Activated CD4-positive, alpha-beta T cell treated with anti-CD3 and anti-CD28 coated beads, Interleukin-2, amount 50 U/mL, for 24 hours (primary cell): ENCODE measurements around the gene ATP11A.

Experiments
- DNase-seq, 2 donors: peaks; one replicate each; pipeline ENCODE4 v3.0.0-alpha.2; 2020; ENCODE audit warnings: low read depth in 1 of 2, low spot score in 1 of 2

ATP11A gene

DNA sequence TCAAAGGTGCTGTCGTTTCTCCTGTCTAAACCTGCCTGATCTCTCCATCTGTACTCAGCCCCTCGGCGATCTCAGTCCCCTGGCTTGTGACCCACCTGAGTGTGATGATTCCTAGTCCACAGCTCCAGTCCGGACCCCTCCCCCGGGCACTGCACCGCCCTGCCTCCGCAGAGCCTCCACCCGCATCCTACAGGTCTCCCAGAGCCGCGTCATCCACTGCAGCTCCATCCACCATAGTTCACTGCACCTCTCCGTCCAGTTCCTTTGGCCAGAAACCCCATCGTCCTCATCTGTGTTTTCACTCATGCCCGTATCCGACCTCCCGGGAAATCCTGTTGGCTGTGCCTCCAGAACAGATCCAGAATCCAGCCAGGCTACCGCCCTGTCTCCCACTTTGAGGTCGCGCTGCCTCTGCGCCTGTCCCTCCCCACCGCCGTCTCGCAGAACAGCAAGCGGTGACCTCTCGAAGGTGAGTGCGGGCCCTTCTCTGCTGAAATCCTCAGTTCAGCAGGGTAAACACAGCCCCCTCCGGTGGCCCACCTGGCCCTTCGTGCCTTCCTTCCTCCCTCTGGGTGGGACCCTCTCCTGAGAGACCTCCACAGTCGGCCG is 227.3 kb downstream of the ATP11A start:
- DNase-seq = no peak

DNA sequence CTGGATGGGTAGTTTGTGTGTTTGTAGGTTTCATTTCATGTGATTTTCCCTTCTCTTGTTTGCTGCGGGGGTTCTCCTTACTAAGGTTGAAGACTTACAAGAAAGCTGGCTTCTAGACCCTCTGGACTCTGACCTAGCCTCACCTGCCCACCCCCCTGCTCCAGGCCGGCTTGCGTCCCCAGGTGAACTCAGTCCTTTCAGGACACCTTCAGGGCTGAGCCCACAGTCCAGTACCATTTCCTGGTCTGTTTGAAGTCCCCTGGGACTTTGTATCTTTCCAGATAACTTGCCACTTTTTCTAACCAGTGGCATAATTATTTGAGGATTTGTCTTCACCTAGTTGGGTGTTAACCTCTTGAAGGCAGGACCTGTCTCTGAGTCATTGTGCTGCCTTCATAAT is 227.9 kb downstream of the ATP11A start:
- DNase-seq = no peak

DNA sequence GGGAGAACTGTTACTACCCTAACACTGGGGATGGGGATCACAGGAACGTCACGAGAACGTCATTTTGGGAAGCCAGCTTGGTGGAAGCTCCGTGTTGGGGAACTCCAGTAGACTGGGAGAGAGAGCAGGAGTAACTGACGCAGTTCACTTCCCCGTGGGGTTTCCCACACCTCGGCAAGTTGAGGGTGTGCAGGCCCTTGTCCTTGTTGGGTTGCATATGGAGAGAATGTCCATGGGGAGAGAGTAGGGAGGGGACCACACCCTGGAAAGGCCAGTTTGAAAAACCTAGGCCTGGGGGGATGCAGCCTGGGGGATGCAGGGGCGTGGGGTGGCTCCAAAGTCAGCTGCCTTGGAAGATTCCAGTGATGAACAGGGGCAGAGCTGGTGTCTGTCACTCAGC is 228.4 kb downstream of the ATP11A start:
- DNase-seq = no peak

DNA sequence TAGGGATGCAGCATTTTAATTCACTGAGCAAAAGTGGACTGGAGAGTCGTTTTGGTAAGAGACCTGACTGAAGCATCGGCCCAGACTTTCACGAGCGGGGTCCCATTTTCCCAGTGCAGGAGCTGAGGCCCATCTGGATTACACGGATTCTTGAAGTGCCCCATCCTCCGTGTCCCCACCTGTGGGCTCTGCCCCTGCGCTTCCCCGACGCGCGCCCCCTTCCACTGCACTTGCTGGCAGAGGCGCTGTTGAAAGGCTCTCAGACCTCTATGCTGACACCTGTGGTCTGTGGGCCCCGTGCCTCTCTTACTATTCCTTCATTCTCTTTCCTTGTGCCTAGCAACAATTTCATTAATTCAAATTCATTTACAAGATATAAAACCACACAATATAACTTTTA is 228.9 kb downstream of the ATP11A start:
- no peak for DNase-seq

DNA sequence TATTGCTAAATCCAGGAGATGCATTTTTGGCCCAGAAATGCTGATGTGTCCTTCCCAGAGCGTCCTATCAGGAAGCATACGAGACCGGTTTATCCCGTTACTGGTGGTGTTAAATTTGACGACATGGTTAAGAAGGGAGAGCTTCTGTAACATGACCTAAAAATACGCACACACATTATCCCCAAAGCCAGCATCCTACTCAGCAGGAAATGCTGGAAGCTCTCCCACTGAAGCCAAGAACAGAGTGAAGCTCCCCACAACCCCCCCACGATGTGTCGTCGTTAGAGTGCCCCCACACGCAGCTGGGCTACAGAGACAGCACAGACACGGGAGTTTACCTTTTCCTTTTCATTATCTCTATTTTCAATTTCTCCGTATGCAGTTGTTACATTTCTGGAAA is 234.1 kb downstream of the ATP11A start:
- no peak for DNase-seq

DNA sequence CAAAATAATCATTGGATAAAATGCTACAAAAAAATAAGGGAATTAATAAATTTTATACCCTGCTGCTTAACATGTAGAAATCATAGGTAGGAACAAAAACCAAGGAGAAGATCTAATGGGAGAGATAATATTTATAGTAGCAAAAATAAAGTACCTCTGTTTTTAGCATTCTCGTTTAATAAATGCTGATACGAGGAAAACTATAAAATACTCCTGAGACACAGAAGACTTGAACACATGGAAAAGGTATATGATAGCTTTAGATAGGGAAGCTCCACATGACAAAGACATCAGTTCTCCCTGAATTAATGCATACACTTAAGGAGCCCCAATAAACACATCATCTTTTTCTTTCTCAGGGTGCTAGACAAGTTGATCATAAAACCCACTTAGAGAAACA is 234.5 kb downstream of the ATP11A start:
- DNase-seq = no peak

DNA sequence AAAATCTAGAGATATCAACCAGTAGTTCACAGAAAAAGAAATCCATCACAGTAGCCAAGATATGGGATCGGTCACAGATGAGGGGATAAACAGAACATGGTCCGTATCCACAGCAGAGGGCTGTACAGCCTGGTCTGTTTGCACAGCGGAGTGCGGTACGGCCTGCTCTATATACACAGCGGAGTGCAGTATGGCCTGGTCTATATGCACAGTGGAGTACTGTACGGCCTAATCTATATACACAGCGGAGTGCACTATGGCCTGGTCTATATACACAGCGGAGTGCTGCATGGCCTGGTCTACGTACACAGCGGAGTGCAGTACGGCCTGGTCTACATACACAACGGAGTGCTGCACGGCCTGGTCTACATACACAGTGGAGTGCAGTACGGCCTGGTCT is 236.2 kb downstream of the ATP11A start:
- DNase-seq = no peak

- DNase-seq = no peak
Observed at GRCh38 chr13:112926993-112927392, 237.2 kb downstream of the ATP11A start.

DNA sequence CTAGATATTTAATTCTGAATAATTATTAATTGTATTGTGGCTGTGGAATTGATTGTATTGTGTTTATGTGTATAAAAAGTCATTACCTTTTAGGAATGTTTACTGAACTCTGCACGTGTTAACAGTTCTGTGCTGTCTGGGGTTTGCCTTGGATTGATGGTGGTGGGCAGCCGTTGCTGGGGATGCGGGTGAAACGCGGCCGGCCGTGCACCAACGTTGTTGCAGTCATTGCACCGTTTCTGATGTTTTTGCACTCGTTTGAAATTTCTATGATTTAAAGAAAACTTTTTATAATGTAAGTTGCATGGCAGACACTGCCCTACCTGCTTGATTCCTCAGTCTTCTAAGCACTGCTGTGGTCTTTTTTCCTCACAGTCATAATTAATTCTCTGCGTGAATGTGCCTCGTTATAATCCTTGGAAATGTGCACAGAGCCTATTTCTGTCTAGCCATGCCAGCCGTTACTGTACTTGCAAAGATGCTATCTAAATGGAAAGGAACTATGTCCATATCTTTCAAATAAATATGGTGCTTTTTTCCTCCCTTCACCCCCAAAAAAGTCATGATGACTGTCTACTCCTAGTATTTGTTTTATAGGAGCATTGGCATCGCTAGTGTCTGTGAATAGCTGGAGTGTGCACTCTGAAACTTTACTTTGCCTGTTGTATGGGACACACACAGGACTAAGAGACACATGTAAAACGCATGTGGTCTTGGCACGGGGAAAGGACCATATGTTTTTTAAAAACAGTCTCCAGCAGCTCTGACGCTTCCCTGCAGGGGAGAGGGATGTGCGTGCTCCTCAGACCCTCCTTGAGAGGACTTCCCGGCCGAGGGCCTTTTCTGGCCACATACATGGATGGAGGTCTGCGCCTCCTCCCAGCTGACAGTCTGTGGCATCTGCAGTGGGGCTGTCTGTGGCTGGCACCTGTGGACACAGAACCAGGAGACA is 238.5 kb downstream of the ATP11A start:
- no peak for DNase-seq

GRCh38 chr13:112928972-112929782 is 239.3 kb downstream of the ATP11A start:
- DNase-seq = no peak

- no peak for DNase-seq
Observed at GRCh38 chr13:112929783-112930055, 239.9 kb downstream of the ATP11A start.

GRCh38 chr13:112930192-112930591 is 240.4 kb downstream of the ATP11A start:
- DNase-seq = no peak

DNA sequence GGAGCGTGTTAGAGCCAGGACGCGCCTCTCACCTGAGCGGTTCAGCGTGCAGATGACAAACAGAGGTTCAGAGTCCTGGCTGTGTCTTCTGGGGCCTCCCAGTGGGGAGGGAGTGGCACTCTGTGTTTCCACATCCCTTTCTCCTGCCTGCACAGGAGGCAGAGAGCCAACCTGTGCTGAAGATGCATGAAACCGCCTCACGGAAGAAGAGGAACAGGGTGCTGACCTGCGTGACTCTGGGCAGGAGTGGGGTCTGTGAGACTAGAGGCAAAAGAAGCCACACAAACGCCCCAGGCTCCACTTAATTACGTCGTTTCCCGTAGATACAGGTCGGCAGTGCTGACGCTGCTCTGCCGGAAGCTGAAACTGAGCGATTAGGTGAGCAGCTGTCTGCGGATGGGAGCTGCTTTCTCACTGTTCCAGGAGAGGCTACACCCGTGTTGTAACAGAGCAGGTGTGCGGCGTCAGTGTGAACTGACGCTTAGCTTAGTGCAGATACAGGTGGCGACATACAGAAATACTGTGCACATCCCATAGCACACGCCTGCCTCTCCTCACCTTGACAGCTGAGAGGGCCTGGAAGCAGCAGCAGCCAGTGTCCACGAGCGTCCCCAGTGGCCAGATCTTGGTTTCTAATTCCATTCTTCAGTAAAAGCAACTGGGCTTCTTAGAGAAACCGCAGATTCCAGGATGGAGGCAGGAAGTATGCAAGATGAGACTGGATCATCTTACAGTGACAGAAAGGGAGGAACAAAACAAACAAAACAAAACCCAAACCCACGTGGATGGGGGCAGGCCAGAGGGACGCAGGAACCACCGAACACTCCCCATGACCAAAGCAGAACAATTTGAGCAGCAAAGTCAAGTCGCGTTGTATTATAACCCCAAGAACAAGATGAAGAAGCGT is 241.4 kb downstream of the ATP11A start:
- no peak for DNase-seq

DNA sequence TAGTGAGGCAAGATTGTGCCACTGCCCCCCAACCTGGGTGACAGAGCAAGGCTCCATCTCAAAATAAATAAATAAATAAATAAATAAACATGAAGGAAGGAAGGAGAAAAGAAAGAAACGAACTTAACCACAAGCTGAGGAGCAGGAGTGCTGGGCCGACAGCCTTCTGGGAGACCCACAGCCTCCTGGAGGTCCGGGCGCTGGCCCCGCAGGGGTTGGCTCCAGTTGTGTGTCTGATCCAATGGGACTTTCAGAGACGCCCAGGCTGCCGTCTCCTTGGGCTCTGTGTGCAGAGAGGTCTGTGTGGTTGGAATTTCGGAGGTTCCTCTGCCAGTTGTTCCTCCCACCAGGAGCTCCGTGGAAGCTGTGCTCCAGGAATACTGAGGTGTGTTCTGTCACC is 243.1 kb downstream of the ATP11A start:
- no peak for DNase-seq

GRCh38 chr13:112933649-112934048 is 243.8 kb downstream of the ATP11A start:
- DNase-seq = no peak

GRCh38 chr13:112934078-112934477 is 244.2 kb downstream of the ATP11A start:
- DNase-seq = no peak
